Posterior cingulate gyrus (tissue), 11 donors: Measurements from ENCODE around the gene CALD1.

Source experiments
- DNase-seq, 10 donors: peaks; one replicate each; pipeline versions ENCODE4 v3.0.0 to v3.0.0-alpha.2; 2020 to 2021; ENCODE audit warnings: mixed read lengths in 3 of 10
- intact Hi-C: fragments of 100-400 bp; cut with DNase I; formaldehyde crosslinking; loops from one replicate; pipeline ENCODE4 v1.15.1; 2023

The CALD1 gene

DNA sequence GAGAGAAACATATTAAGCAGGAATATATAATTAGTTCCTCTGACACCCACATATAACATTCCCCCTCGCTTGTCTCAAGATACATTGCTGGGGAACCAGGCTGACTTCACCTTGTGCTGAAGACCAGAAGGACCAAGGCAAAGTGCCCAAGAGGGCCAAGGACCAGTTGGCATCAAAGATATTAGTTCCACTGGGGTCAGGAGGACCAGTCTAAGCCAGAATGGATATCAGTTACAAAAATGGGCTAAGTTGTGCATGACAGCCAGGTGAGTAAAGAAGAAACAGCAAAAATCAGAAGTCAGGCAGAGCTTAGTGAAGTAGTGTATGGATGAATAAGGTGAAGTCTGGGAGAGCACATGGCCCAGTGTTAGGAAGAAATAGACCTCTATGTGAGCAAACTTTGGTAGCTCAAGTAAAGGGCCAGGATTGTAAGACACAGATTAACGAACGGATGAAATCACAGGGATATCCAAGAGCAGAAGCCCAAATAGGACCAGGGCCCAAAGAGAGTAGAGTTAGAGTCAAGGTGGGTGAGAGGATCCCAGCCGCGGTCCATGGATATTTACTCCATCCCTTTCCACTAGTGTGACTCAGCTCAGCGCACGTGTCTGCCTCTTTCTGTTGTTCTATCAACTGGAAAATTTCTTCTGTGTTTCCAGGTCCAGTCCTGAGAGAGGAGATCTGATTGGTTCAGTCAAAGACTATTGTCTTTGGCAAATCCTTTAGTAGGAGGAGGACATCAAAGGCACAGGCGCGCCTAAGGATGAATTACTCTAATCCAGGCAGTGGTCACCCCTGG, 5.0 kb downstream of the CALD1 start:
- intact Hi-C loops: no loop called here
- DNase-seq: no peak

DNA sequence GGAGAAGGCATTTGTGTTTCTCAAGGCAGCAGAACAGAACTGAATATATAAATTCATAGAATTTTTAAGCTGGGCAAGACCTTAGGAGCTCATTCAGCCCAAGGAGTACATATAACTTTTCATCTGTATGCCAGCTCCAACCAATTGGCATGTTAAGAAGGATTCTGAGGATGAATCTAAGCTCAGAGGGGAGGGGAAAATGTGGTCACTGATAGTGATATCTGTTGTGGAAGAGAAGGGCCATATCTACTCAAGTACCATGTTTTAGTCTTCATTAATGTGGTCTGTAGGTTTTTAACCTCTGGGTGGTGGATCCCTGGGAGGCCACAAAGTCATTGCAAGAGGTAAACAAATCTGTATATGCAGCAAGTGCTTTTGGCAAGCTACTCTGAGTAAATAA, 6.4 kb downstream of the CALD1 start:
- DNase-seq: no peak
- intact Hi-C loops: no loop called here

DNA sequence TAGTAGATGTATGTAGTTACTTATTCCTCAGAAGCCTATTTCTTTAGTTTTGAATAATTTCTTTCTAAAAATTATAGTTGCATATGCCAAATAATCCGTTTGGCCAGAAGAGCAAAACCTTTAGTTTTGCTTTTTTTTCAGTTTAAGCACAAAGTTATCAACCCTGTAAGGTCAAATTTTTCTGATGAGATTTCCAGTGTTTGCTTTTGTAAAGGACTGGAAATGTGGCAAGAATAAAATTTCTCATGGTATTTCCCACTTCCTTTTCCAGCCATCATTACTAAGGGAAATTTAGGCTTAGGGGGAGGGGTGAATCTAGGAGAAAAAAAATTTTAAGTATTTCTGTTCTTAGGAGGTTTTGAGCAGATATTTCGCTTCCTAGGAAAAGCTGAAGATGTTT, 7.6 kb downstream of the CALD1 start:
- intact Hi-C loops: no loop called here
- no peak for DNase-seq

DNA sequence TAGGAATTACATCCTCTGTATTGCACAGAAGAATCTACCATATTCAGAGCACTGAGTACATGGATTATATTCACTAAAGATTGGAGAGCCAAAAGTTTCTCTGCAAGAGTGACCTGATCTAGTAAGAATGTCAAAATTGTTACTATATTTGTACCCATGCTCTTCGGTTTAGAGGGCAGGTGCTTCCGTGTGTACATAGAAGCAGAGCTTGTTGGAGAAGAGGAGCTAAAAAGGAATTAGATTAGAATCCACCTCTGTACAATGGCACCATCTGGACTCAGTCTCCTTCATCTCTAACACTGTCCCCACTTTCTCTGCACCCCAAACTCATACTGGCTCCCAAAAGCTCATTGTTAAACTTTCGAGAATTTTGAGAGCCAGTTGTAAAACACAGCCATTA, 8.3 kb downstream of the CALD1 start:
- intact Hi-C loops: no loop called here

DNA sequence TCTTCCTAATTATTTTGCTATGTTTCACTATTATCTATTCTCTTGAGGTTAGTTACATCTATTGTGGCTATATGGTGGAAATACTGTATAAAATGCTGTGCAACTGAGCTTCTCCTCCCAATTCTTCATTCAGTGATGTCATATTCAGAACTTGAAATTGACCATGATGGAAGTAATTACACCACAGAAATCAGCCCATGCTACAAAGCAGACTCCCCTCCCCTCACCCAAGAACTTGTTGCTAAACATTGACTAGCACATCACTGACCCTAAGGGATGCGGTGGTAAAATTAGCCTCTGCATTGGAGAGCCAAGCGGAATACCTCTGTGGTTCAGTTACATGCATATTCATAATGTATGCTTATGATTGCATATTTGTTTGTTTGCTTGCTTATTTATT, 8.8 kb downstream of the CALD1 start:
- intact Hi-C loops: no loop called here
- DNase-seq: no peak

More for the DNA sequence above, 8.3 kb downstream of the CALD1 start:
- no peak for DNase-seq

DNA sequence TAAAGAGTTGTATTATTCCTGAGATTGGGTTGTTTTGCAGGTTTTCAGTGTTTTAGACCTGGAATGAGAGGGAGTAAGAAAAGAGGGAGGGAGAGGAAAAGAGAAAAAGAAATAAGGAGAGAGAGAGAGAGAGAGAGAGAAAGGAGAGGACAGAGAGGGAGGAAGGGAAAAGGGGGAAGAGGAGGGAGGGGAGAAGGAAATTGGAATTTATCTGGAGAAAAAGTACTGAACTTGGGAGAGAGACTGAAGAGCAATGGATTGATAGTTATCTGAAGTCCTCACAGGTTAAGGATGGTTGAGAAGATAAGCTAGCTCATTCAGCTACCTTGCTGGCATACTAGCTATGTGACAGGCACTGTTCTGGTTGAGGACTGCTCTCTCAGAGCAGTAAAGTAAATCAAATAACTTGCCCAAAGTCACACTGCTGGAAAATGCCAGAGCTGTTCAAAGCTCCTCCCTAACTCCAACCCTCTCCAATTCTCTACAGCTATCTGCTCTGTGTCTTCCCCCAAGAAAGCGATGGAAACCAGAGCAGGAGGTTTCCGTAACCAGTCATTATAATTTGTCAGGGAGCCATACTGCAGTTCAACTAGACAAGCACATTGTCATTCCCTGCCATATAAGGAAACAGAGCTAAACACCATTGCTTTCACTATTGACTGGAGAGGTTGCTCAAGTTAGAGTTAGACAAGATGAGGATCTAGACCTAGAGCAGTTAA, 10.7 kb downstream of the CALD1 start:
- no peak for DNase-seq
- intact Hi-C loops: no loop called here

DNA sequence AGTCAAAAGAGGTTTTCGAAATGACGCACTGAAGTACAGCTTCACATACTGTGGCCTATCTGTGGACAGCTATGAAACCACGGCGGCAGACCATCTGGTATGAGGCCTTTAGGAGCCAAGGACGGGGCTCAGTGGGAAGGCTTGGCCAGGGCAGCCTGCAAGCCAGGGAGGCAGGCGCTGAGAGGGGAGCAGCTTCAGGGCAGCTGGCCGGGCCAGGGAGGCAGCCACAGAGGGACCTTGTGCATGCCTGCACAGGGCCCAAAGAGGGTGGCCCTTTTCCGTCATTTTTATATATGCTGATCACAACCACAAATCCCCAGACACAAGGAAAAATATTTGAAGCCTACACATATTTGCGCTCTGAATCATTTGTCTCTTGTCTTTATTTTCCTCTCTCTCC, 13.5 kb downstream of the CALD1 start:
- intact Hi-C loops: no loop called here

DNA sequence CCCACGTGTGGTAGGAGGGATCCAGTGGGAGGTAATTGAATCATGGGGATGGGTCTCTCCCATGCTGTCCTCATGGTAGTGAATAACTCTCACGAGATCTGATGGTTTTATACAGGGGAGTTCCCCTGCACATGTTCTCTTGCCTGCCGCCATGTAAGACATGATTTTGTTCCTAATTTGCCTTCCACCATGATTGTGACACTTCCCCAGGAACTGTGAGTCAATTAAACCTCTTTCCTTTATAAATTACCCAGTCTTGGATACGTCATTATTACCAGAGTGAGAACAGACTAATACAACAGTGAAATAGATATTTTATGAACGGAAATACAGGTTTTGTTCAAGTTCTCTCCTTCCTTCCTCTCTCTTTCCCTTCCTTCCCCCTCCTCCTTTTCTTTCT, 15.8 kb downstream of the CALD1 start:
- no peak for DNase-seq
- intact Hi-C loops: no loop called here

More for the DNA sequence above, 13.5 kb downstream of the CALD1 start:
- DNase-seq: no peak

DNA sequence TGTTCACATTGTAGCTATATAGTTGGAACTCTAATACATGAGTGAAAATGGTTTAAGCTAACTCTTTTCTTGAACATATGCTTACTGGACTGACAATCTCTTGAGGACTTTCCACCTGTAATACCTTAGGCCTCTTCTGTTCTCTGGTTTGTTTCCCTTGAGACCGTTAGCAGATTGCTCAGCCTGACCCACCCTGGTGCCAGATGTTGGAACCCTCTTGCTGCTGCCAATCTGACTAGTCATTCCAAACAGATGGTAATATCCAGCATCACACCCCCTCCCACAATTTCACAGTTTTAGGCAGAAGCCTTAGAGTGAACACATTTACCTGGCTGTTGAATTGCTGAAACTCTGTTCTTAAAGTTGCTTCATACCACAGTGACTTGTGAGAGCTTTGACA, 18.7 kb downstream of the CALD1 start:
- DNase-seq: no peak

DNA sequence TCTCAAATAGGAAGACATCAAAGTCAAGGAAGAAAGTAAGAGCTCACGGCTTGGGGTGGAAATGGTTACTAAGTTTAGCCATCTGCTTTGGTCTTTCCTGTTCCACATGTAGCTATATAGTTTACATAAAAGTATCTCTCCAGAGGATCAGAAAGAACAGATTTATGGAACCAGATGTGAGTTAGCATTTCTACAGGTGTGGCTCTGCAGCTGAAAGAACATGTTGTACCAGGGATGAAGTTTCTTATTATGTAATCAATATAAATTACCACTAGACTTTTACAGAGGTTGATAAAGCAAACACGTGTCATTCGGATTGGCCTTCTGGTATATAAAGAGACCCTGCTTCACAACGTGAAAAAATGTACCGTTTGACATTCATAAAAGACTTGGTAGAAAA, 19.9 kb downstream of the CALD1 start:
- intact Hi-C loops: no loop called here
- DNase-seq: no peak

More for the DNA sequence above, 18.7 kb downstream of the CALD1 start:
- intact Hi-C loops: no loop called here

DNA sequence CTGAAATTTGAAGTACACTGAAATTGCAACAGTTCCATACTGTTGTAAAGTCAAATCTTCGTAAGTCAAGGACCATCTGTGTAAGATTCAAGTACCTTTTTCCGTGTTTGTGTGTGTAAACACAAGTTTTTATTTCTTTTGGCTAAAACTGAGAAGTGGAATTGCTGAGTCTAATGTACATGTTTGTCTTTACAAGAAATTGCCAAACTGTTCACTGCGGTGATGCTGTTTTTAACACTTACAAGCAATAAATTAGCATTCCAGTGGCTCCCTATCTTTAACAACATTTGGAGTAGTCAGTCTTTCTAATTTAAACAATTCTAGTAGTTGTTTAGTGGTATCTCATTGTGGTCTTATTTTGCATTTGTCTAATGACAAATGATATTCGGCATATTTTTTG, 23.3 kb downstream of the CALD1 start:
- intact Hi-C loops: no loop called here
- no peak for DNase-seq

DNA sequence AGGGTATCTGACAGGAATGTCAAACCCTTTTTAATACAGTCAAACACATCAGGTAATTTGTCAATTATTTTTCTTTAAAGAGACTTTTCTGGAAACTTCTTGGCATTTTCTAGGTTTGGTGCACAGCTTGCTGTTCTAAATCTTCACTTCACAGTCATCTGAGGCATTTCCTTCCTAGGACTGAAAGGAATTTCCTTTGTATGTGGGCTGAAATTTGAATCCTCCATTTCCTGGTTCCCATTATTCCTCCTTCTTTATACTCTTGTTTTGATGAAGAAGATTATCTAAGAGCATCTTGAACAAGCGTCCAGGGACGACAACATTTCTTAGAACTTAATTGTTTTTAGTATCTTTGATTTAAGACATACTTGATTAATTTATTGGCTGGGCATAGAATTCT, 24.9 kb downstream of the CALD1 start:
- no peak for DNase-seq
- intact Hi-C loops: no loop called here

DNA sequence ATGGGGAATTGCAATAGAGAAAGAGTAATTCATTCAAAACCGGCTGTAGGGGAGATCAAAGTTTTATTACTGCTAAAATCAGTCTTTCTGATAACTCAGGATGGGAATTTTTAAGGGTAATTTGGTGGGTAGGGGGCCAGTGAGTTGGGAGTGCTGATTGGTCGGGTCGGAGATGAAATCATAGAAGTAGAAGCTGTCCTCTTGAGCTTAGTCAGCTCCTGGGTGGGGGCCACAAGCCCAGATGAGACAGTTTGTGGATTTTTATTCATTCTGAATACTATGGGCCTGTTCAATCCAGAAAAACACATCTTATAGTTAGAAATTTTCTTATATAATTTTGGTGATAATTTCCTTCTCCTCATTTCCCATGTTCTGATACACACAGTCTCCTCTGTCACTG, 25.4 kb downstream of the CALD1 start:
- intact Hi-C loops: no loop called here
- DNase-seq: no peak

DNA sequence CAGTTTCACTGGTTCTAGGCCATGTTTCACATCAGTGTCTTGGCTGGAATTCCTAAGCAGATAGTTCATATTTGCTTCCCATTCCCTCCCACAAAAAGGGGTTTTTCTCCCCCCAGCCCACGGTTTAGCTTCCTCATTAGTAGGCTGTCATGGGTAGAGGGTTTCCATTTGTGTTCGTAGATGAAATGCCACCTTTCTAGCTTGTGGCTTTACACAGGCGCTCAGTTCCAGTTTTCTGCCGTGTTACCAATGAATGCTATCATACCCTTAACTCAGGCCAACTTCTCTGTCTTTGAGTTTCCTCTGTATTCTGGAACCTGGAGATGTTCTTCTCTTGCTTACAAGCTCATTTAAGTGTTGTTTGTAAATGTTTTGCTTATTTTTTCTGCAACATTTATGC, 26.8 kb downstream of the CALD1 start:
- intact Hi-C loops: no loop called here
- no peak for DNase-seq

DNA sequence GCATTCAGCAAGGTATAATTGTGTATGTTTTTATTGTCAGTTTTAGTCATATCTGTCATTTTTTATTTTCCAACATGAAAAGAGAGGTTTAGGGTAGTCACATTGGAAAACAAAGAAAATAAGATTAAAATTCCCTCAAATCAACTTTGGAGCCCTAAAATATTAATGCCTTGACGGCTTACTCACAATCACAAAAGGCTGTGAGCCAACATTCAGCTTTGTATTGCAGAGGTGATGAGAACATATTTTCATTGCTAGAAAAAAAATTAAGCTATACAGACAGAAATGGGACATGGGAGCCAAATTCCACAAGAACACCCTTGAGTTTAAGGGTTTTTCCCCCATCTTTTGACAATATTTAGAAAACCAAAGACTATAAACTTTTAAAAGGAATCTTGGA, 30.2 kb downstream of the CALD1 start:
- intact Hi-C loops: no loop called here

DNA sequence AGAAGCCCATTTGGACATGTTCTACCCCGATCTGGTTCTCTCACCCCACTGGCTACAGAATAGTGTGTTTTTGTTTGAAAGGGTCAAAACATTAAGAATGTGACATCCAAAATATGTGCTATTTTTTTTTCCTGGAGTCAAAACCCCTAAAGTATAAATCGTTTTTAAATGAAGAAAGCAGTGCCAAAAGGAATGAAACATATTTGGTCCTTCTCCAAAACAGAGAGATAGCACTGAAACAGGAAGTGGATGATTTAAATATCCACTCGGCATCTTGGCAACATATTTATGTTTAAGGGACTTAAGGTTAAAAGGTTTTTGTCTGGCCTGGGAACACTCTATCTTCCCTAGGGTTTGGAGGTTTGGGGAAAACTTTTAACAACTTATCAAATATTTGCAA, 32.3 kb downstream of the CALD1 start:
- intact Hi-C loops: no loop called here
- DNase-seq: no peak

More for the DNA sequence above, 30.2 kb downstream of the CALD1 start:
- DNase-seq: no peak

DNA sequence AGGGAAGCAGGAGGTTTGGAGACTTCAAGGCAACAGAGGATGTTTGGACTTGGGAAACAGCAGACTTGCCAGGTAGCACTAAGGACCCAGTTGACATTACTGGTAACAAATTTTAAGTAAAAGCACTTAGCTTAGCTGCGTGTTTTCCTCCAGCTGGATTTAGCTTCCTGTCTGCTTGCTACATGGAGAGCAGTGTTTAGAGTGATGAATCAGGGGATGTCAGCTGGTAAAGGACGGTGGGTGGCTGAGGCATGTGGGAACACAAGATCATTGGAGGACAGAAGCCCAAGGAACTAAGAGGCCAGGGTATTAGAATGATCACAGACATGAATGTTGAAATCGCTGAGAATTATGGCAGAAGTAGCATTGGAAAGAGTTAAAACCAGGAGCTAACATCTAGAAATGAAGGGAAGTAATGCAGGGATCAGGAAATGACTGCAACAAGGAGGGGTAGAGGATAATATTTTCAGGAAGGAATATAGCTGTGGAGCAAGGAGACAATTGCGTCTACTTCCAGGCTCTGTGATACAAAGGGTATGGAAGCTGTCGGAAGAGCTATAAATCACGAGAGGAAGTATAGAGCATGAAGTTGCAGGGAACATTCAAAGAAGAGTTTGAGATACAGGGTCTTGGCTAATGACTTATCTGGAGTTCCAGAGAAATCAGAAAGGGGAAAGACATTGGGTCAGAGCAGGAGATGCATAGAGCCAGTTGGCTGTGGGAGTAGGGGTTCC, 34.4 kb downstream of the CALD1 start:
- intact Hi-C loops: no loop called here
- DNase-seq: no peak

DNA sequence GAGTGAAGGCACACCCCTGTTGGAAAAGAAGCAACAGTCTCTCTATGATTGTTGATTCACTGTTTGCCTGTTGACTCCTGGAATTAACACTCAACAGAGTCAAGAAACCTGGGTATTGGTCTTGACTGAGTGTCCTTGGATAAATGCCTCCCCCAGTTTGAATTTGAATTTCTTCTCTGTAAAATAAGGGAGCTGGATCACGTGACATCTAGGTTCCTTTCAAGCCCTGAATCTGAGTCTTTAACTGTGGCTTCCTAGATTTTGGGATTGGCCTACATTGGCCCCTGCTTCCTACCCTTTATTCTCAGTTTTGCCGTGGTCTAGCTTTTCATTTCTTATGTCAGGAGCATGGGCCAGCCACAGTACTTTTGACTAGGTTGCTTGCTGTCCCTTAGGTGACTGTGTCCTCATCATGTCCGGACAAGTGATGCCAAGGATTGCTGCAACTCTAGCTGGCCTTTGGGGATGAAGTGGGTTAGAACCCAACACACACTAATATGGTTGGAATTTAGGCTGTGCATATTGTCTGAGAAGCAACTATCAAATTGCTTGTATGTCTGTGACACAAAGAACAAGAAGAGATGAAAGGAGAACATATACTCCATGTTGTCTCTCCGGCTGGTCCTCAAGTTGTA, 35.4 kb downstream of the CALD1 start:
- DNase-seq: no peak
- intact Hi-C loops: no loop called here

DNA sequence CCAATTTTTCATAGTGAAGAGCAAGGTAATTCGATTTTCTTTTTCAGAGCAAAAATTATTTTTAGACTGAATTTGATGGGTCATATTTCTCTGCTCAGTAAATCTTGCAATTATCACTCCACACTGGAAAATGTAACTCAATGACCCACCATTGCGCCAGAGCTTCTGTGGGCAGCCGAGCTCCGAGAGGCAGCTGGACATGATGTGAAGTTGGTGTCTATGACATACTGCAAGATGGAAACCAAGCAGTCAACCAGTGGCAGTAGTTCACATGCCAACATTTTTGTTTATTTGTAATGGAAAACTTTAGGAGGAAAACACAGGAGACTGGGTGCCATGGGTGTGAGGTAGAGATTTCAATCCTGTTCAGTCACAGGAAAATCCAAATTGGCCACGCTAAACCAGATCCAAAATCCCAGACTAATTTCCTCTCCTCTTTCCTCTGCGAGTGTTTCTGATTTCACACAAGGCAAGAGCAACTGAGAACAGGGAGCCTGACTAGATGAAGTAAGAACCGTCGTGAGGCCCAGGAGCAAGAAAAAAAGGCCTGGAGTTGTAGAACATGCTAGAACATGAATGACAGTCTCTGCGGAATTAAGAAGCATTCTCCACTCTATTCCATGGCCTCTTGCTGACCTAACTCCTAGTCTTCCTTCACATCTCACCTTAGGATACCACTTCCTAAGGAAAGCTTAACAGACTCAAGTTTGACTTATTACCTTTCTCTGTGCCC, 39.3 kb downstream of the CALD1 start:
- intact Hi-C loops: no loop called here
- DNase-seq: no peak

DNA sequence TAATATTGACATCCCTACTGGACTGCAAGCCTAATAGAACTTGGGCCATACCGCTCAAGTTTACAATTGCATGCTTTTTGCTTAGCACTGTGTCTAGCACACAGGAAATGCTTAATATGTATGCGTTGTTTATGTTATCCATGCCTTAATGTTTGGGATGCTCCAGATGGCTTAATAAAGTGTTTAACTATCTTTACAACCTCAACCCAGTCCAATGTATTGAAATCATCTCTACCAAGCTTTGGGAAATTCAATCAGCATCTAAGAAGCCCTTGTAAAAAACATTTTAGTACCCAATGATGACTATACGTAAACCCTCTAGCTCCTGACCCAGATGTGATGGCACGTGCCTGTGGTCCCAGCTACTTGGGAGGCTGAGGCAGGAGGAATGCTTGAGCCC, 40.0 kb downstream of the CALD1 start:
- intact Hi-C loops: no loop called here

More for the DNA sequence above, 40.0 kb downstream of the CALD1 start:
- DNase-seq: no peak
